A673 (cell line): ENCODE measurements around the gene PEX11G.

Source experiments
- EZH2 ChIP-seq: fragments of 200-600 bp; sonication (generic); IDR thresholded peaks from 2 replicates; pipeline ENCODE4 v1.6.1; 2017; ENCODE audit warnings: borderline replicate concordance, low read depth, mild to moderate bottlenecking, mixed read lengths, antibody characterized with exemption, low read length; ENCODE audit not compliant: poor library complexity, severe bottlenecking
- TF ChIP-seq, protein P1 (sequence below): fragments of 300-800, 200-600 bp; sonication (generic); conservative IDR thresholded peaks from 2 replicates; pipeline ENCODE4 v1.5.1; 2017; ENCODE audit warnings: low read depth, mild to moderate bottlenecking, antibody characterized with exemption, low read length, moderate library complexity, mixed read lengths

GRCh38 chr19:7458675-7459074 lies 30.2 kb downstream of the PEX11G start:
- TF ChIP-seq, protein P1, sequence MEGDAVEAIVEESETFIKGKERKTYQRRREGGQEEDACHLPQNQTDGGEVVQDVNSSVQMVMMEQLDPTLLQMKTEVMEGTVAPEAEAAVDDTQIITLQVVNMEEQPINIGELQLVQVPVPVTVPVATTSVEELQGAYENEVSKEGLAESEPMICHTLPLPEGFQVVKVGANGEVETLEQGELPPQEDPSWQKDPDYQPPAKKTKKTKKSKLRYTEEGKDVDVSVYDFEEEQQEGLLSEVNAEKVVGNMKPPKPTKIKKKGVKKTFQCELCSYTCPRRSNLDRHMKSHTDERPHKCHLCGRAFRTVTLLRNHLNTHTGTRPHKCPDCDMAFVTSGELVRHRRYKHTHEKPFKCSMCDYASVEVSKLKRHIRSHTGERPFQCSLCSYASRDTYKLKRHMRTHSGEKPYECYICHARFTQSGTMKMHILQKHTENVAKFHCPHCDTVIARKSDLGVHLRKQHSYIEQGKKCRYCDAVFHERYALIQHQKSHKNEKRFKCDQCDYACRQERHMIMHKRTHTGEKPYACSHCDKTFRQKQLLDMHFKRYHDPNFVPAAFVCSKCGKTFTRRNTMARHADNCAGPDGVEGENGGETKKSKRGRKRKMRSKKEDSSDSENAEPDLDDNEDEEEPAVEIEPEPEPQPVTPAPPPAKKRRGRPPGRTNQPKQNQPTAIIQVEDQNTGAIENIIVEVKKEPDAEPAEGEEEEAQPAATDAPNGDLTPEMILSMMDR = no peak
- no peak for TF ChIP-seq EZH2
